NB4 (cell line): ENCODE data around the gene EXD1.

ENCODE experiments used
- CTCF ChIP-seq: IDR thresholded peaks from one replicate; pipeline ENCODE4 v1.5.1; 2012; ENCODE audit warnings: low read depth, low read length
- MAX ChIP-seq: IDR thresholded peaks from 2 replicates; pipeline ENCODE4 v1.6.1; 2011; ENCODE audit warnings: low read depth, low read length
- MYC ChIP-seq: IDR thresholded peaks from 2 replicates; pipeline ENCODE4 v1.6.1; 2011; ENCODE audit warnings: low read depth, low read length
- POLR2A ChIP-seq: IDR thresholded peaks from 2 replicates; pipeline ENCODE4 v1.6.1; 2011; ENCODE audit warnings: mild to moderate bottlenecking; ENCODE audit not compliant: insufficient read length; ENCODE audit errors: extremely low read depth

- TF ChIP-seq POLR2A (no peak), CTCF (no peak), MAX (no peak), MYC (no peak)
Observed at GRCh38 chr15:41183581-41183980, 47.0 kb downstream of the EXD1 start.
